Right forelimb (tissue), 1 donor: ENCODE measurements around the gene AP1M1.

Source experiments
- DNase-seq: peaks from one replicate; pipeline ENCODE4 v3.0.0-alpha.2; 2018

AP1M1 gene

DNA sequence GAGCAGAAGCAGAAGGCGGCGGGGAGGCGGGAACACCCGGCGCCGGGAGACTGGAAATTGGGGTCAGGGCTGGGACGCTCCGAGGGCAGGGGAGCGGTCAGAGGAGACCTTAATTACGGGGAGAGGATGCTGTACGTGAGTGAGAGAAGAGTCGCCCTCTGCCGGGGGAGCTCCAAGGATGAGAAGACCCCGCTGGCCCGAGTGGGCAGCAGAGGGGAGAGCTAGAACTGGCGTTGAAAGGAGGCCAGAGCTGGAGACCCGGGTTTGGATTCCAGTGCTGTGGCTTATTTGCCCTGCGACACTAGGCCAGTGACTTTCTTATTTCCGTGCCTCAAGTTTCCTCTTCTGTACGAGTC is 12.0 kb upstream of the AP1M1 start:
- DNase-seq = peak; percentile 65

DNA sequence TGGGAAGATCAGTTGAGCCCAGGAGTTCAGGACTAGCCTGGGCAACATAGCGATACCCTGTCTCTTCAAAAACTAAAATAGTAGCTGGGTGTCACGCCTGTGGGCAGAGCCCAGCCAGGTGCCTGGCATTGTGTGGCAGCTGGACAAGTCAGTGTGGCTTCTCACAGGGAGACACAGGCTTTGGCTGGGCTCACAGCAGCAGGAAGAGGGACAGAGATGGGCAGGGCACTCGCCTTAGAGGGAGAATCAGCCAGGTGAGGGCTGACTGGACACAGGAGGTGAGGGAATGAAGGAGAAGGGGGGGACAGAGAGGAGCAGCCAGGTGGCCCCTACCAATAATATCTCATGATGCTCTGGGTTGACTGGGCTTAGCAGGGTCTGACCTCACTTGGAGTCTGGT is 9.2 kb upstream of the AP1M1 start:
- DNase-seq = no peak

DNA sequence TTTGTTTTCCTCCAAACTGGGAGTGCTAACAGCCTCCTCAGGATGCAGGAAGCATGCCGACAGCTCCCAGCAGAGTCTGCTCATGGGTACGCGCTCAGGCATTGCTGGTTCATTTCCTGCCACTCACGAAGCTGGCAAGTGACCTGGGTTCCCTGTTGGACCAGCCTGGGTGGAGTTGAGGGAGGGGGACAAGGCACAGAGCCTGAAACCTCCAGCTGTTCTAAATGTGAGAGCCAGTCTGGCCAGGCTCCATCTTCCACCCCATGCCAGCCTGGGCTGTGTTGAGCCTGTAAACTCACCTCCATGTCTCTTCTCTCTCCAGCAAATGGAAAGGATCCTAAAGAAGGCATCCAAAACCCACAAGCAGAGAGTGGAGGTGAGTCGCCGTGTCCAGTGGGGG is 7.5 kb upstream of the AP1M1 start:
- no peak for DNase-seq

DNA sequence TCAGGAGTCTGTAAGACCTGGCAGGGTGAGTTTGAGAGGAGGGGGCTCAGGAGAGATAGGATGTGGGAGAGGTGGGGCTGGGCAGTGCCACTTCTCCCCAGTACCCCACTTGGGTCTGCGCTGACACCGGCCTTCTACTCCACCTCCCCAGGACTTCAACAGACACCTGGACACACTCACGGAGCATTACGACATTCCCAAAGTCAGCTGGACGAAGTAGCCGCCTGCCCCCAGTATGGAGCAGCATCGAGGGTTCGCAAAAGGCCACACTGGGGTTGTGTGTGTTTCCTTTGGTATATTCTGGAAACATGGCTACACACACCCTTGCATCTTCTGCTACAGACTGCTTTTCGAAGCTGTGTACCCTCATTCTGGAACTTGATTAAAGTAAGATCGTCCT is 7.0 kb upstream of the AP1M1 start:
- DNase-seq = no peak

DNA sequence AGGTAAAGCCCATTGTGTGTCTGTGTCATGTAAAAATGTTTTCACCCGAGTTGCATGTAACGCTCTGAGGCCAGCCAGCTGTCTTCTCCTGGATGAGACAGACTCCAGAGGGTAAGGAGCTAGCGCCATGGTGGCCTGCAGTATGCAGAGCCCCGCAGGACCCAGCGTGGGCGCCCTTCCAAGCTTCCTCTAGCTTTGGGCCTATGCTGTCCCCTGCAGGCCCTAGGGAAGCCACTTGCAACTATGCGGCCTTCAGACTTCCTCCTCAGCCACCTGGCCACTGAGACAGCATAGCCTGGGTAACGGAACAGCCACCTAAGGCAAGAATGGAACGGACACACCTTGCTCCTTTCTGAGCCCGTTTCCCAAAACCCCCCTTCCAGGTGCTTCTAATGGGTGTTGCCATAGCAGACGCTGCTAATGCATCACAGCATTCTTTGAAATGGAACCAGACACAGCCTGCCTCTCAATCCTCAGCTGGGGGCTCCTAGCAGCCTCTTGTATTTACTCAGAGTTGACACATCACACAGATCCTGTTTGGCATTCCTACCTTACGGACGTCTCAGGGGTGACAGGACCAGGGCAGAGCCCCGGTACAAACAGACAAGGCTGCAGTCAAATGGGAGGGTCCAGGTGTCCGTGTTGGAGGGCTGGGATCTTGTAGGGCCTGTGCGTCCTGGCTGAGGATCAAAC is 6.3 kb upstream of the AP1M1 start:
- no peak for DNase-seq

DNA sequence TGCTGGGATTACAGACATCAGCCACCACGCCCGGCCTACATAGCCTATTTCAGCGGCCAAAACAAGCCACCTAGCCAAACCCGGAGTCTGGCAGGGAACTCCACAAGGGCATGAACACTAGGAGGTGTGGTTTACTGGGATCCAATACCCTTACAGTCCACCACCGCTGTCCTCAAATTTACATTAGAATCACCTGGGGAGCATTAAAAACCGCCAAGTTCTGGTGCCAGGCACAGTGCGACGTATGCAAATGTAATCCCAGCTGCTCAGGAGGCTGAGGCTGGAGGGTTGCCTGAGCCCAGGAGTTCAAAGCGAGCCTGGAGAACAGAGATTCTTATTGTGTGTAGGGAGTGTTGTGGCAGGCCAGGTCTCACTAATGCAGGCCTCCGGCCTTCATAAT is 4.2 kb upstream of the AP1M1 start:
- no peak for DNase-seq

DNA sequence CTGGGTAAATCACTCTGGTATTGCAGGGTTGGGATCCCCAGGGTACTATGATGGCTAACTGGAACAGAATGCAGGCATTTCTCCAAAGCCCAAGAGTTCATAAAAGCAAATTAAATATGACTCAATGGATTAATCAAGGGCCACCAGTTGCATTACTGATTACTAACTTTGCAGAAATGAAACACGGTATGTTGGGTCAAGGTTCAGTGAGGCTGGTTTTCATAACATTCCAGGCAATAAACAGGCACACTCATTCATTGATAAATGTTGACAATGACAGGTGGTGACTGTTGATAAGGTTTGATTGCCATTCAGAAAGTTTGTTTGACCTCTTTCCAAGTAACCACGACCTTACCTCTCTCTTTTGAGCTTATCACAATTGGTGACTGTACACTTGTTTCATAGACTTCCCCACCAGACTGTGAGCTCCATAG is 506 bp upstream of the AP1M1 start:
- DNase-seq = no peak

DNA sequence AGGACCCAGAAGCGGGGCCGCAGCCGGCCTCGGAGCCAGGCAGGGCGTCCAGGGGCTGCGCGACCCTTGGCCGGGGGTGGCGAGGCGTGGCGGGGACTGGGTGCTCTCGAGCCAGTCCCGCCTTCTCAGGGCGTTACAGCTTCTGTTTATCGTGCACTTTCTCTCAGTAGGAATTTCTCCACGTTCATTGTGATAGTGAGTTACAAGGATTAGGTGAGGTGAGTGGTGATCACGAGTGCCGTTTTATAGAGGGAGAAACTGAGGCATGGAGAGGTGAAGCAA is 600 bp downstream of the AP1M1 start:
- no peak for DNase-seq

DNA sequence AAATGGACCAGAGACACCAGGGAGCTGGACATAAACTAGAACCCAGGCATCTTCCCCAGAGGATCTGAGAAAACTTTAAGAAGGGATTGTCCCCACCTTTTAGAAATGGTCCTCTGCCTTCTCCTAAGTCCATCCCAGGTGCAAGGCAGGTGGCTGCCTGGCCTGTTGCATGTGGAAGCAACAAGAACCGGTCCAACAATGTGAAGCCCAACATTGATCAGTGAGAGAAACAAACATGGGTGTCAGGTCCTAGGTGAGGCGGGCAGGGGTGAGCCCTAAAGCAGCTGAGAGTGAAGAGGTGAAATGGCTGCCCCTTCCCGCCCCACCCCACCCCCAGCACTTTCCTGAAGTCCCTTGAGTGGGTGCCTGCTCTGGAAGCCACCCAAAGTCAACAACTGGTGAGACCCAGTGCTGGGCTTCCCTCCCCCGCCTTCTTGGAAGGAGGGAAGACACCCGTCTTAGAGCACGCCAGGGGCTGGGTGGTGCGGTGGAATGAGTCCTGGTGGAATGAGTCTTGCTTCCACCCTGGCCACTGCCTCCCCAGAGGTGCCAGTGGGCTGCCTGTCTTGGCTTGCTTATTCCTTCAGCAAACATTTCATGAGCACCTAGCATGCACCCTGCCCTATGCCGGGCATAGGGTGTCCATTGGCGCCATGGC is 1.7 kb downstream of the AP1M1 start:
- no peak for DNase-seq

DNA sequence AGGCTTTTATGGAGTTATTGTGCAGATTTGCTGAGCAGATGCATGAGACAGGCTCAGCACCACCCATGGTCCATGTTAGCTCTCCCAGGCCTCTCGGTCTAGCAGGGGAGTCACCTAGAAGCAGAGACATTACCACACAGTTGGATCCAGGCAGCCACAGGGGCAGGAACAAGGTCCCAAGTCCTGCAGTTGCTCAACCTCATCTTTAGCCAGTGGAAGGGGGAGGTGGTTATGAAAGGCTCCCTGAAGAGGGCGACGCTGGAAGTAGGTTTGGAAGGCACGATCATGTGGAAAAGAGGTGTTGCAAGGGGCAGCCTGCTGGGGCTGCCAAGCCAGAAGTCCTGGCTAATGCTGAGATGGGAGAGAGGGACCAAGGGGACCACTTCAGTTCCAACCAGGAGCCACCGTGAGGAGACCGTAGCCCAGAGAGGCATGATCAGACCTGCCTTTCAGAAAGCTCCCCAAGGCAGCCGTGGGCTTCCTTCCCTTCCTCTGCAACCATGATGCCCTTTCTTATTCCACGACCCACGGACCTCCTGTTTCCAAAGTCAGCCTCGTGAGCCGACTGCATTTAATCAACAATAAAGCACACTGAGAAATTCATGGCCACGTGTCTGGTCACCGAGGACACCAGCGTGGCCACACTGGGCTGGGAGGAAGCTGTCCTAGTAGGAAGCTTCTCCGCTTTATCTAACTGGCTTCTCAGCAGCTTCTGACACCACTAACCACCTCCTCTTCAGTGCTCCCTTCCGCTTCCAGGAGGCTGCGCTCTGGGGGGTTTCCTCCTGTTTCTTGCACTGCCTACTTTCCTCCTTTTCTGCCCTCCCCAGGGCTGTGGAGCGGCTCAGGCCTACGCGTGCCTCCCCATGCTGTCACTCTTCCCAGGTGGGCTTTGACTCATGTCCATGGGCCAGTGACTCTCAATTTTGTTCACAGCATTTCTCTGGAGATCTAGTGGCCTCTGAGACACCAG is 2.6 kb downstream of the AP1M1 start:
- no peak for DNase-seq

DNA sequence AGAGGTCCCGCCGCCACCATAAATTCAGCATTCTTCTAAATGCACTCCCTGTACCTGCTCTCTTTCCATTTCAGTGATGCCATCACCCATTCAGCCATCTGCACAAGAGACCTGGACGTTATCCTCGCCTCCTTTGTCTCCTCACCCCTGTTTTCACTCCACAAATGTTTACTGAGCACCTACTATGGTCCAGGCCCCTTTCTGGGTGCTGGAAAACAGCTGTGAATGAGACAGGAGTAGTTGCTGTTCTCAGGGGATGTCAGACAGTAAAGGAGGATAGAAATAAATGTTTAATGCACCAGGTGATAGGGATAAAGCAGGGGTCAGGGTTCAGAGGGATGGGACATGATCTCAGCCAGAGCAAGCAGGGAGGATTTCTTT is 3.3 kb downstream of the AP1M1 start:
- no peak for DNase-seq

DNA sequence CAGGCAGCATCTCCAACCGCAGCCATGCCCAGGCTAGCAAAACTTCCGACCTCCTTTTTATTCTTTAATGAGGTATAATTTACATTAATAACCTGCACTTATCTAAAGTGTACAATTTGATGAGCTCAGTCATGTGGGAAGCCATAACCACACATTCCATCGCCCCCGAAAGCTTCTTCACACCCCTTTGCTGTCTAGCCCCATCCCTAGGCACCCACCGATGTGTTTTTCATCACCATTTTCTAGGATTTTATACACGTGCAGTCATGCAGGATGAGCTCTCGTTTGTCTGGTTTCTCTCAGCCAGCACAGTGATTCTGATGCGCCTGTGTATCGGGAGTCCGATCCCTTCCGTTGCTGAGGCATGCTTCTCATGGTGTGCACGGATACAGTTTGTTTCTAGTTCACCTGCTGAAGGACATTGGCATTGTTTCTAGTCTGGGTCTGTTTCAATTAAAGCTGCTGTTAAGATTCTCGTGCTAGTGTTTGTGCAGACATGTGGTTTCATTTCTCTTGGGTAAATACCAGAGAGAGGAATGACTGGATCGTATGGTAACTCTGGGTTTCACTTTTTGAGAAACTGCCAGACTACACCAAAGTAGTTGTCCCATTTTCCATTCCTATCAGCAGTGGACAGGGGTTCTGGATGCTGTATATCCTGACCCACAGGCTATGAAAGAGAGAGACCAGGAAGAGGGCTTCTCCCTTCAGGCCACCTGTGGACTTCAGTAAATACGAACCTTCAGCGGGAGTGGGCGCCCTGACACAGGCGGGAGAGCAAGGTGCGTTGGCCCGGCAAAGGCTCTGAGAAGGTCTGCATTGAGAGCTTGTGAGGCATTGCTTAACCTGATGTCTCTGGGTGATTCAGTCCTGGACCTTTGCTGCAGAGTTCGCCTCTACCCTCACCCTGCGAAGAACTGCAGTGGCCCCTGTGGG is 4.9 kb downstream of the AP1M1 start:
- no peak for DNase-seq

DNA sequence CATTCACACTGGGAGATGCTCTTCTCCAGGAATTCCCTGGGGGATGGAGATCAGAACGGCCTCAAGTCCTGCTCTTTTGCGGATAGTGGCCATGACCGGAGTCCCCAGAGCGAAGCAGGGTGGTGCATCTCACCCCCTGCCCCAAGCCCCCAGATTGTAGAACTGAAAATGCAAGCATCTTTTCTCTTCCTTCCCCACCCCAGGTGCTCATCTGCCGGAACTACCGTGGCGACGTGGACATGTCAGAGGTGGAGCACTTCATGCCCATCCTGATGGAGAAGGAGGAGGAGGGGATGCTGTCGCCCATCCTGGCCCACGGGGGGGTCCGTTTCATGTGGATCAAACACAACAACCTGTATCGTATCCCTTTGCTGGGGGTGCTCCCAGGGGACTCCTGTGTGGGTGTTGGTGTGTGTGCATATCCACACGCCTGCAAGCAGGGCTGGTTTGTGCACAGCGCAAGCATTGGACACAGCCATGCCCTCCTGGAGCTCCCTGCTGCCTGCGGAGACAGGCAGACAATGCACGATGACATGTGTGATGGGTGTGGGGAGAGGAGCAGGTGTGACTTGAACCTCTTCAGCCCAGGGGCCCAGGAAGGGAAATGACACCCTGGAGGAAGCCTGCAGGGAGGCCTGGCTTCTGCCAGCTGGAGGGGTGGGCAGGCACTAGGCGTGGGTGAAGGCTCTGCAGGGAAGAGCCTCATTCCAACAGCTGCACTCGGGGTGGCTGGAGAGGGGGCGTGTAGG is 5.7 kb downstream of the AP1M1 start:
- peak; percentile 37 for DNase-seq

DNA sequence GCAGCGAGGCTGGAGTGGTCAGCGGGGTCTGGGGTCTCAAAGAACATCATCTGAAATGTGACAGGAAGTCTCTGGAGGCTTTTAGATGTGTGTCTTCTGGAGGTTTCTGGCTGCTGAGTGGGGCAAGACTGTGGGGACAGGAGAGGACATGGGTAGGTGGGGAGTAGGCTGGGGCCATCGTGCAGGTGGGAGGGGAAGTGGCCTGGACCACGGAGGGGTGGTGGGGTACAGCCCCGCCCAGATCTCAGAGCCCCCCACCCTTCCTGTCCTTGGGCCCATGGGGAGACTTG is 6.2 kb downstream of the AP1M1 start:
- DNase-seq = no peak

DNA sequence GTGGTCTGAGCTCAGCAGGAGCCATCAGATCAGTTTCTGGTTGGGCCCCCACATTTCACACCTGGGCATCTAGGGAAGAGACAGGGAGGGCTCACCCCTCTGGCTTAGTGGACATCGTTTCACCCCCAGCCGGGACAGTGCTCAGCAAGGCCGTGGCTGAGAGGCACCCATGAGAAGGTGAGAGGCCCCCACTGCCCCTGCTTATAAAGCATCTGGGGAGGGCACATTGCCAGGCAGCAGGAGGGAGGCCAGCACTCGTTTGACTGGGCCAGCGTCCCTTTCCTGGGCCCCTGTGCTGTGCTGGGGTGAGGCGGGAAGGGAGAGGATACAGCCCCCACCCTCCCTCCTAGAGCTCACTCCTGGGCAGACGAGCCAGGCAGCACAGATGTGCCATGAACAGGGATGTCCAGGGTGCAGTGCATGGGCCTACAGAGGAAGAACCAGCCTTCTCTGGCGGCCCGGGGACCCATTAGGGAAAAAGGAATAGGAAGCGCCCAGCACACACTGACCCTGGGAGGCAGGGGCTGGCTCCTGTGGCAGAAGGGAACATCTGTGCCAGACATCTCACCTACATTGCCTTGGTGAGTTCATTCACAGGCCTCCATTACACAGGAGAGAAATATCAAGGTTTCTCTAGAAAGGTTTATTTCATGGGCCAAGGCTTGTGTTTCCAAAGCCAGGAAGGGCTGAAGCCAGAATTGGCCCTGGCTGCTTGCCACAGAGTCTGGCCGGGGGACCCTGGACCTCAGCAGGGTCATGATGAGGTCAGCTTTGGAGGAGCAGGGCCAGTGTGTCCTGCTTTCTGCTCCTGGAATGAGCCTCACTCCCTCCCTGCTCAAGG is 7.7 kb downstream of the AP1M1 start:
- peak; percentile 49 for DNase-seq

DNA sequence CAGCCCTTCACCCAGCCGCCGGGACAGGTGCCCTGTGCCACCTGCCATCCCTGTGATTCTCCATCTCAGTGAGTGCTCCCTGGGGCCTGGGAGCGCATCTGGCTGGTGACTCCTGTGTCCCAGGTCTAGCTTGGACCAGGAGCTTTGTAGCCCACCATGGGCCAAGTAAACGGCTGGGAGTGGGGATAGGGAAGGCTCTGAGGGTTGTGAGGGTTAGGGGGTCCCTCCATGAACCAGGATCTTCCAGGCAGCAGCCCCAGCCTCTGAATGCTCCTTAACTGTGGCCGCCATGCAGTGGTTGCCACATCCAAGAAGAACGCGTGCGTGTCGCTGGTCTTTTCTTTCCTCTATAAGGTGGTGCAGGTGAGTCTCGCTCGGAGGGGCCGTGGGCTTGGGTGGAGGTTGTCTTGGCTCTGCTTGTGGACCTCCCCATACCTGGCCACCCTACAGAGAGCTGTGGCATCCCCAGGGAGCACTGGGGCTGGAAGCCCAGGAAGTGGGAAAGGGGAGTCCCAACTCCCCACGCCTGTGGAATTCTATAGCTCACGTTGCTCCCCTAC is 8.4 kb downstream of the AP1M1 start:
- peak; percentile 40 for DNase-seq

DNA sequence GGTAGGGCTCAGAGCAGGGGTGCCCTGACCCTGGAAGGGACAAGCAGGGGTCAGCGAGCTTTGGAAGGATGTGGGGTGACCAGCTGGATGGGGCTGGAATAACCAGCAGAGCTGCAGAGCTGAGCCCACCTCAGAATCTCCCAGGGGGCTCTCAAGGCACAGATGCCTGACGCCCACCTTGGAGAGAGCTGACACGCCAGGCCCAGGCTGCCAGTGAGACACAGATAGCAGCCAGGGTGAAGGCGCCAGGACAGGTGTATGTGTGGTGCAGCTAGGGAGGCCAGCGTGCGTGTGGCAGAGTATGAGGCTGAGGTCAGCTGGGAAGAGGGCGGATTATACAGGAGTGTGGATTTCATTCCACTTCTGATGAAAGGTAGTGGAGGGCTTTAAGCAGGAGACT is 8.9 kb downstream of the AP1M1 start:
- peak; percentile 40 for DNase-seq

DNA sequence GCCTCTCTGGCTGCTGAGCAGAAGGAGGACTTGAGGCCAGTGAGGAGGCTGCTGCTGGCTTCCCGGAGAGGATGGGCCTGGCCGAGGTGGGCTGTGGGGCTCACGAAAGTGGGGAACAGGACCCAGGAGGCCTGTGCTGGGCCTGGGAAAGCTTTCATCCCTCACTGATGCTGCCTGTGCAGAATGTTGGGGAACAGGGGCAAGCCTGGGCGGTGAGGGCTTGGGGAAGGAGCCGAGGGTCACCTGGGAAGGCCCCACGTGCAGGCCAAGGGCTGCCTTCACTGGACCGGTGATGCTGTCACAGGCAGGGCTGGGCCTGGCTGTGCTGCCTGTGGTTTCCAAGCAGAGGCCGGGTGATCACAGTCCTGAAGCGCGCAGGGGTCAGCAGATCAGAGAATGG is 9.4 kb downstream of the AP1M1 start:
- peak; percentile 35 for DNase-seq

DNA sequence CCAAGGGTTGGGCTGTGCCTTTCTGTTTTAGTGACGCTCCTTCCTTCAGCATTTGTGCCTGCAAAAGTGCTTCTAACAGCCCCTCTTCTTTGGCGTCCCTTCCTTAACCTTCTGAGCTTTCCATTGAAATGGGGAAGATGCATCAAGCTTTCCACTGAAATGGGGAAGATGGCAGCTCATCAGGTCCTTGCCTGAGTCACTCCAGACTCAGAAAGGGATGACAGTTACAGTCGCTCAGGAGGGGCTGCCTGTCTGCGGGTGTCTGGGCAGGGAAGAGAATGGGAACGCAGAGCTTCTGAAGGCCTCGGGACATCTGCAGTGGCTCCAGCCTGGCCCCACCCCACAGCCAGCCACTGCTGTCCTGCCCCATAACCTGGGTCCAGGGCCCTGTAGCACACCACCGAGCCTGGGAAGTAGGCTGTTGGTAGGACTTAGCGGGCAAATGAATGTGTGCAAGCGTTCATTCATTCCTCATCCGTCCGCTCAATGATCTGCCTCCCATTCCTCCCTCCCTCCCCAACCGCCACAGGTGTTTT is 9.8 kb downstream of the AP1M1 start:
- DNase-seq = no peak

DNA sequence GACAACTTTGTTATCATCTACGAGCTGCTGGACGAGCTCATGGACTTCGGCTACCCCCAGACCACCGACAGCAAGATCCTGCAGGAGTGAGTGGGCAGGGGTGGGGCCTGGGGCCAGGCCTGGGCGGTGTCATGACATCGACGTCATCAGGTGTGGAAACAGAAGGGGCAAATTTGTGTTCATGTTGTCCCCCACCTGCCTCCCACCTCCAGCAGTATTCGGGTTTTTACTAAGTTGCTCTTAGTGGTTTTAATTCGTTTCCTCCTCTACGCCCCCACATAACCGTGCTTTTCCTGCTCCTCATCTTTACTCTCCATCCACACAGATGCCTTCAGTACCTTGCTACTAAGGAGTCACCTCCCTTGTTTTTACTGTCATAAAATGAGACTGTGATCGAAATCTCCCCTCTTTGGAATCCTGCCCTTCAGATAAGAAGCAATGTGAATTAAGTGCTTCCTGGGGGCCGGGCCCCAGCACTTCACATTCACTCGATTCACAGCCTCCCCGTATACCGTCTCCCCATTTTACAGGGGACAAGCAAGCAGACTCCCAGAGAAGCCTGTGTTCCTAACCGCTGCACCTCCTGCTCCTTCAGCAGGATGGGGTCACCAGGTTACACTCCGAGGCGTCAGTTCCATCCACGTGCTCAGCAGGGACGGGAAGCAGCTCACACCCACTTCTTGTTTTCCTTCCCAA is 10.5 kb downstream of the AP1M1 start:
- peak; percentile 19 for DNase-seq
